HG03095 (cell line): ENCODE measurements around the gene BAHCC1.

ENCODE experiments used
- ATAC-seq: cut with Tn5 transposase; IDR thresholded peaks from one replicate; pipeline ENCODE4 v1.9.1; 2021; ENCODE audit warnings: moderate library complexity; ENCODE audit not compliant: unreplicated experiment

The BAHCC1 gene

DNA sequence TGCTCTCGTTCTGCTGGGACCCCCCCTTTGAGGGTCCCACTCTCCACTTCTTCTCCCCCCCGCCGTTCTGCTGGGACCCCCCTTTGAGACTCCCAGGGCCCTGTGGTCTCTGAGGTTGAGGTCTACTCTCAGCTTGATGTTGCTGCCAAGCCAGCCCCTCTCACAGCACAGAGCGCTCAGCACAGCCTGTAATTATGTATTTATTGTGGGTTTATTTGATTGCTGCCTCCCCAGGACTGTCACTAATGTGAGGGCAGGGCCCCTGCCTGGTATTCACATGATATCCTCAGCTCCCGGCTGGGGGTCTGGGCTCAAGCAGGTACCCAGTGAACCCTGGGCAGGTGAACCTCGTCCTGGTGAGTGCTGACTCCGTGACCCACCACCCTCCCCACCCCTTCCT lies 81.9 kb downstream of the BAHCC1 start:
- ATAC-seq, result no peak

DNA sequence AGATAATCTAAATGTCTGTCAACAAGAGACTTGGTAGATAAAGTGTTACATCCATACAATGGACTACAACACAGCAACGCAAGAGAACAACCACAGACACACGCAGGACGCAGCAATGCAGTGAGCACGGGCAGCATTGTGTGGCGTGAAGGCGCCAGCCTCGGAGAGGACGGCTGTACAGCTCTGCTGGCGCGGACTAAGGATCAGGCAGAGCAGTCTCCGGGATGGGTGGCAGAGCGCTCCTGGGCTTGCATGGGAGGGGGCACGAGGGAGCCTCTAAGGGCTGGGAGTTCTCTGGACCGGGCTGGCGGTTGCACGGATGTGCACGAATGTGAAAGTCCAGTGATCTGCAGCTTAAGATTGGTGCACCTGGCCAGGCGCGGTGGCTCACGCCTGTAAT lies 82.9 kb downstream of the BAHCC1 start:
- no peak for ATAC-seq

DNA sequence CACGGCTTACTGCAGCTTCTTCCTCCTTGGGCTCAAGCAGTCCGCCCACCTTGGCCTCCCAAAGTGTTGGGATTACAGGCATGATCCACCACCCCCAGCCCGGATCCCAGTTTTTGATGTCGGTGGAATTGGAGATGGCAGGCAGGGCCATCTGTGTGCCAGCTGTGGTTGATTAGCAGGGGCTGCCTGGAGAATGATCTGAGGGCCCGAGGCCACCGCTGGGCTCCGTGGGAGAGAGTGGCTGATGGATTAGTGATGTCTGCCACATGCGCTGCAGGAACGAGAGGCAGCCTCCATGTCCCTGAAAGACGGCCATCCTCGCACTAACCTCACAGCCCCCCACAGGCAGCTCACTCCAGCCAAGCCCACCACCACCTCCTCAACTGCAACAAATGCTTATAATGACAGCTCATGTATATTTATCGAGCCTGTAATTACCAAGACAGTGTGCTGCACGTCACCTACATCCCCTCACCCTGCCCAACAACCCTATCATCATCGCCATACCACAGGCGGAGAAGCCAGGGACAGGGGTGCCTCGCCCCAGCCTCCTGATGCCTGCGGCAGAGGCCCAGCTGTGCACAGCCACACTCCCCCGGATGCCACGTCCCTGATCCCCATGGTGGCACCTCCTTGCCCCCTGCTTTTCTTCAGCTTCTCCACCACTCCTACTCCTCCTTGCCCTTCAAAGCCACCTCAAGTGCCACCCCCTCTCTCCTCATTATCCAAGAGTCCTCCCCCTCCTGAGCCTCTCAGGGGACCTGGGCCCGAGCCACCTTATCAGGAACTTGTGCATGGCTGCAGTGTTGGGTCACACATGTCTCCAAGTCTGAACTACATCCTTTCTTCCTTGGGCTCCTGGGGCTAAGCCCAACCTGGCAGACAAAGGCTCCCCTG lies 84.2 kb downstream of the BAHCC1 start:
- no peak for ATAC-seq

DNA sequence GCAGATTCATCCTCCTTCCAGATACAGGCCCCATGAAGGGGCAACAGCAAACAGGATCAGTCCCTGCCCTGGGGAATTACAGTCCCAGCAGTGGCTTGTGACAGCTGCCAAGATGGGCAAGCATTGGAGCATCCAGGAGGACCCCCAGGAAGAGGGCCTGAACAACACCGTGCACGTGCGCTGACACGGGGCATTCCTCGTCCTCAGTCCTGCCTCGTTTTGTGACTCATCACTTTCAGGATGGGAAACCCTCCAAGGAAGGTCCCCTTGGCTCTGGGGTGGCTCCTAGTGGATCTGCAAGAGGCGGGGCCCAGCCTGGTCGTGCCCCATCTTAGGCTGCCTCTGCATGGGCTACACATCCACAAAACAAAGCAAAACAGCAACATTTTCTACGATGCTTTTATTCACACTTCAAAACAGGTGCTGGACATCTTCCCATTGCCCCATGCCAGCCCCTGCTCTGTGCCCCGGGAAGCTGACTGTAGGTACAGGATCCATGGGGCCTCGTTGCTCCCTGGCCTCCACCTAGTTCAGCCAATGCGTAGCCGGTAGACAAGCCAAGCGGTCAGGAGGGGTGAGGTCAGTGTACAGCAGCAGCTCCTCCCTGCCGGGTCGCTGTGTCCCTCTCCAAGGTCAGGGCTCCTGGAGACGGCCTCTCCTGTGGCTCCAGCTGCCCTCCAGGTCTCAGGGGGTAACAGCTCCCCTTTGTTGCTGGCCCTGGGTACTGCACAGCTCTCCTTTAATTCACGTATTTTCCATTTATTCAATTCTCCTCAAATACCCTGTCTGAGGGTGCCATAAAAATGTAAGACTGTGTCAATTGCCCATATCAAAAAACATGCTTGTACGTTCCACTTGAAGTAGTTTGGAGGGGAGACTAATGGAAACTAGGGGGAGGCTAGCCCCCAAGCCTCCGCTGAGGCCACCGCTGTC lies 85.1 kb downstream of the BAHCC1 start:
- ATAC-seq, result no peak

DNA sequence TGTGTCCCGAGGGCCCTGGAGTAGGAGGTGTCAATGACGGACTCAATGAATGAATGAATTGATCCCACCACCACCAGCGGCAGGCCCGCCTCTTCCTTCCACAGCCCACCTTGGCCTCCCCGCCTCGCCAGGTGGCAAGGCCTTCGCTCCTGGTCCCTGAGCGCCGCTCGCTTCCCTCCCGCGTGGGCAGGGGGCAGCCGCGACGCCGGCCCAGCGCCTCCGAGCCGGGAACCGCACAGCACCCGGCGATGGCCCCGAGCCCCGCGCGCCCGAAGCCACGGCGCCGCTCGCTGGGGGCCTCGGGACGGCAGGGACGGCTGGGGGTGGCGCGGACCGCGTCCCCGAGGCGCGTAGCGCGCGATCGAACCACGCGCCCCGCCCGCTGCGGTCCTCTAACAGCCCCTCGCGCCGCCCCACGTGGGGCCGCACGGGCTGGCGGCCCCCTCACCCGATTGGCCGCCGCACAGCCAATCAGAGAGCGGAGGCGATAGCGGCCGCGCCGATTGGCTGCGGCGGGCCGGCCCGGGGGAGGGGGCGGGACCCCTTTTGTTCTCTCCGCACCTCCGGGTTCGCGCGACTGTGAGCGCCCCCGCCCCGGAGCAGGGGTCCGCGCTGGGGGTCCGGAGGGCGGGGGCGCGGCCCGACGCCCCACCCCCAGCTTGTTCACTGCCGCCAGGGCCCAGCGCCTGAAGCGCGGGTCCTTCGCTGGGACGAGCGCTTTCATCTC lies 86.0 kb downstream of the BAHCC1 start:
- no peak for ATAC-seq

DNA sequence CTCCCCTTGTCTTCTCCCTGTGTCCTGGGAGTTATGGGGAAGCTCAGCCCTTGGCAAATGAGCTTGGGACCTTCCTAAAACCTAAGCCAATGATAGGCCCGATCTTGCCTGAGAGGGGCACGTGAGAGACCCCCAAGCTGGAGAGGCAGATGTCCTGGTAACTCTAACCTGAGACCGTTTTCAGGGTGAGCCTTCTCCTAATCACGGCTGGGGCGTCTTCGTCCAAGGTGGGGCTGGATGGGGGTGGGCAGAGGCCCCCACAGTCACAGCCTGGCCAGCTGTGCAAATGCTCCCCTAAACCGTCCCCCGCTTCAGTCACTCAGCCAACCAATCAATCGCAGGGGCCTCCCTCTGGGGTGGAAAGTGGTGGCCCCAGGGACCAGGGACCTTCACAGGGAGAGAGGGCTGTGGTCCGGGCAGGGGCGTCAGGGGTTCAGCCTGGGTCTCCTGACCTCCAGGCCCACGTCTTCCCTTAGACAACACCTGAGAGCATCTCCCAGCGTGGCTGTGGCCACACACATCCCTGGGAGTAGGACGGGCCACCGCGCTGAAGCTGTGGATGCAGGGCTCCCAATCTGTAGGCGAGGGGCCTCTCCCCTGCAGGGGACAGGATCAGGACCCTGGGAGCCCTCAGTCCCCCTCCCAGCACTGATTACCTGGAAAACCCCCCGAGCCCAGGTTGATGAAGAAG lies 86.7 kb downstream of the BAHCC1 start:
- no peak for ATAC-seq

DNA sequence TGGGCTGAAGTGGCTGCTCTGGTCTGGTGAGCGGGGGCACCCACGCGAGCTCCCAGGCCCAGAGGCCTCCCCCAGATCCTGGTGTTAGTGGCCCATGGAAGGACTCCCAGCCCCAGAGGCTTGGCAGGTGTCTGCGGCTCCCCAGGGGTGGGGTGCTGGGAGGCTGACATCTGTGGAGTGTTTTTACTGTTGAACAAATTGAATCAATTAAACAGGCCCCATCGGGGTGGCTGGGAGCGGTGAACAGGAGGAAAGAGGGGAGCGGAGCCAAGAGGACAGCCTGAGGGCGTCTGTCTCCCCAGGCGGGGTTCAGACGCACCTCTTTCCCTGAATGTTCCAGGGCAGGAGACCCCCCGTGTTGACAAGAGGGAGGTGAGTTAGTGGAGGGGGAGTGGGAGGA lies 87.4 kb downstream of the BAHCC1 start:
- no peak for ATAC-seq

DNA sequence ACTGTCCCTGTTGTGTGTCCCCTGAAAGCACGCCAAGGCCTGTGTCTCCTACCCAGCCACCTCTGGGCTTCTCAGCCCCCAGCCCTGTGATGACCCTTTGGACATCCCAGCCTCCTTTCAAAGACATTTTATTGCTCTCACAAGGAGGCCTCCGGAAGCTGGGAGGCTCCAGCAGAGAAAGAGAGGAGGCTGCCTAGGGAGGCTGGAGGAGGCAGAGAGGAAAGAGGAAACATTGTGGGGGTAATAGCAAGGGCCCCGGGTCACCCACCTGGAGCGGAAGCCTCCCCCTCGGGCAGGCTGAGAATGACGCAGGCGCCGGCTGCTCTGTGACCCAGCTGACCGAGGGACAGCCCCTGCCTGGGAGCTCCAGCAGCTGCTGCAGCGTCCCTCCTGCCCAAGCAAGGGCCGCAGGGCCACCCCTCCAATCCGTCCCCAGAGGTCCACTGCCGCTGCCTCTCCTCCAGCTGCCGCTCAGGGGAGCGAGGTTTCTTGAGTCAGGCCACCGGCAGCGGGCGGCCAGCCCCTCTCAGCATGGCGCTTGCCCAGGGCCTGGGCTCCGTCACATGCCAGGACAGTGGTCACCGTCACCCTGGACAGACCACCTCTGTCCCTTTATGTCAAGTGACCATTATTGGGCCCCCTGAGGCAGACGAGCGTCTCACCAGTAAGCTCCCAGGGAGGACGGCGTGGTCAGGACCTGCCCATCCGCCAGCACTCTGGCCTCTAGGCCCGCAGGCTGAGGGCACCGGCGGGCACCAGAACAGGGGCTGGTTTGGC lies 88.0 kb downstream of the BAHCC1 start:
- no peak for ATAC-seq

DNA sequence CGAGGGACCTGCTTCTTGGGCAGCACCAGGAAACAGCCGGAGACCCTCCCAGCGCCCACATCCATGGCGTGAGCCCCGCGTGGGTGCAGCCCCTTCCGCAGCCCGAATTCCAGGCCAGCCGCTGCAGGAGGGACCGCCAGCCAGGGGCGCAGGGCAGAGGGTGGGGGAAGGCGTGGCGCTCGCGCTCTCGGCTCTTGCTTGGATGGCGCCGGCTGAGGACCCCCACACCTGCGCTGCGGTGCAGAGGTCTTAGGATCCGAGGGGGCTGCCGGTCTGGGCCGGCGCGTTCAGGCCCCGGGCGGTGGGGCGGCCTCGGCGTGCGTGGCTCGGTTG lies 88.6 kb downstream of the BAHCC1 start:
- ATAC-seq, result no peak

DNA sequence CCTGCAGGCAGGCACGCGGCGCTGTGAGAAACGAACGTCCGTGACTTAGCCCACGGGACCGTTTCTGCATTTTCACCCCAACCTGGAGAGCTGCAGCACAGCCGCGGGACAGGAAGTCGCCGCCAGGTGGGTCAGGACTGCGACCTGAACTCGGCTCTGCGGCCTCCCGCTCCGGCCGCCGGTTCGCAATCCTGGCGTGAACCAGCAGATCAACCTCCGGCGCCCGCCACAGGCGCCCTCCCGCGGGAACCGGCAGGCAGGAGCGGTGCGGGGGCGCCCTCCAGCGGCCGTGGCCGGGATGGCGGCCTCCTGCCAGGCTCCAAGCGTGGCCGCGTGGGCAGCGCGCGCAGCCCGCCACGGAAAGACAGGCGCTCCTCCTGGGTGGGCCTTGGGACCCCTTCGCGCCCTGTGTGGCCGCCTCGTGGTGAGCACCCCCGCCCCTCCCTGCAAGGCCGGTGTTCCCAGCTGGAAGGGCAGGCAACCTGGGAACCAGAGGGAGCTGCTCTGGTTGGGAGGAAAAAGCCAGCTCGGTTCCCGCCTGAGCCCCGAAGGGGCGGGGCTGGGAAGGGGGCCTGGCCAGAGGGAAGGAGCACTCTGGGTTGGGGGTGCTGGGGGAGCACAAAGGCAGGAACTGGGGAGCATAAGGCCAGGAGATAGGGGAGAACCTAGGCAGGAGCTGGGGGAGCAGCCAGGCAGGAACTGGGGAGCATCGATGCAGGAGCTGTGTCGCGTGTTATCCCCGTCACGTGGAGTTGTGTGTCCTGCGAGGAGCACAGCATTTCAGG lies 89.1 kb downstream of the BAHCC1 start:
- ATAC-seq, result peak; percentile 64

DNA sequence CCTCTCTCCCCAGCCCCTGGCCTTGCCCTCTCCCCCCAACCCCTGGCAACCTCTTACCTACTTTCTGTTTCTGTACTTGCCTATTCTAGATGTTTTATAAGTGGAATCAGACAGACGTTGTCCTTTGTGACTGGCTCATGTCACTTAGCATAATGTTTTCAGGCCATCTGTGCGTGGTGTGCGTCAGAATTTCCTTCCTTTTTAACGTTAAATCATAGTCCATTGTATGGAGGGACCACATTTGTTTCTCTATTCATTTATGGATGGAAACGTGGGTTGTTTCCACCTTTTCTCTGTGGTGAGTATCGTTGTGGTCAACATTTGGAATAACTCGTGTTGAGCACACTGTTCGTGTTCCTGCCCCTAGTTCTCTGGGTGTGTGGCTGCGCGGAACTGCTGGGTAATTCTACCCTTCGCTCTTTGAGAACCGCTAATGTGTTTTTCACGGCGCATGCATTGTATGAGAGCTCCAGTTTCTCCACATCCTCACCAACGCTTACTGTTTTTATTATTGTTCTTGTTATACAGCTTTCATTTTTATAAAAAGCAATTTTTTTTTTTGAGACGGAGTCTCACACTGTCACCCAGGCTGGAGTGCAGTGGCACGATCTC lies 91.0 kb downstream of the BAHCC1 start:
- no peak for ATAC-seq

DNA sequence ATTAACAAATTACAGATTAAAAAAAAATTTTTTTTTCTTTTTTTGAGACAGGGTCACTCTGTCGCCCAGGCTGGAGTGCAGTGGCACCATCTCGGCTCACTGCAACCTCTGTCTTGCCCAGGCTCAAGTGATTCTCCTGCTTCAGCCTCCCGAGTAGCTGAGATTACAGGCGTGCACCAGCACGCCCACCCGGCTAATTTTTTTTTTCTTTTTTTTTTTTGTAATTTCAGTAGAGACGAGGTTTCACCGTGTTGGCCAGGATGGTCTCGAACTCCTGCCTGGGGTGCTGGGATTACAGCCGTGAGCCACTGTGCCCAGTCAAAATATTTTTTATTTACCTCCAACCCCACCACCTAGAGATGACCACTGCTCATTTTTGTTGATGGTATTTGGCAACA lies 91.8 kb downstream of the BAHCC1 start:
- no peak for ATAC-seq

DNA sequence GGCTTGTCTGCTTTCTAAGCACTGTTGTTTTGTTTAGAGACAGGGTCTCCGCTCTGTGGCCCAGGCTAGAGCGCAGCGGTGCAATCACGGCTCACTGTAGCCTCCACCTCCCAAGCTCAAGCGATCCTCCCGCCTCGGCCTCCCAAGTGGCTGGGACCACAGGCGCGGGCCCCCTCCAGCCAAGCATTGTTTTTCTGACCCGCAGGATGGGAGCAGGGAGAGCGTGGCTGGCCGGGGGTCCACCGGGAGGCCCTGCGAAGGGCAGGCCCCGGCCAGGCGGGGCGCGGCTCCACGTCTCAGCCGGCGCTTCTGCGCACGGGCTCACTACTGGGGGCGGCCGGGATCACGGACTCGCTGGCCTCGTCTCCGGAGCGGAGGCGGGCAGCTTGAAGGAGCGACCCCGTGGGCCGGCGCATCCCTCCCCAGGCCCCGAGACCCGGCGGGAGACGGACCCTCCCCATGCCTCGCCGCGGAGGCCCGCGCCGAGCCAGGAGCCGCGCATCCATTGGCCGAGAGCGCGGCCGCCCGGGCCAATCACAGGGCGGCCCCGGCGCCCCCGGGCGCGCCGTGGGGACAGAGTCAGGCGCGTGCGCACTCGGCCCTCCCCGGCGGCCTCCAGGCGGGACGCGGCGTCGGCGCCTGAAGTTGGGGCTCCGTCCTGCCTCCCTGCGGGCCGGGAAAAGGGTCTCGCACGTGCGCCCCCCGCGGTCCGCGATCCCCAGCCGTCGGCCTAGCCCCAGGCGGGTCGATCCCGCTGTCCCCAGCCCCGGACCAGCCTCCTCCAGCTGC lies 92.4 kb downstream of the BAHCC1 start:
- ATAC-seq, result no peak

DNA sequence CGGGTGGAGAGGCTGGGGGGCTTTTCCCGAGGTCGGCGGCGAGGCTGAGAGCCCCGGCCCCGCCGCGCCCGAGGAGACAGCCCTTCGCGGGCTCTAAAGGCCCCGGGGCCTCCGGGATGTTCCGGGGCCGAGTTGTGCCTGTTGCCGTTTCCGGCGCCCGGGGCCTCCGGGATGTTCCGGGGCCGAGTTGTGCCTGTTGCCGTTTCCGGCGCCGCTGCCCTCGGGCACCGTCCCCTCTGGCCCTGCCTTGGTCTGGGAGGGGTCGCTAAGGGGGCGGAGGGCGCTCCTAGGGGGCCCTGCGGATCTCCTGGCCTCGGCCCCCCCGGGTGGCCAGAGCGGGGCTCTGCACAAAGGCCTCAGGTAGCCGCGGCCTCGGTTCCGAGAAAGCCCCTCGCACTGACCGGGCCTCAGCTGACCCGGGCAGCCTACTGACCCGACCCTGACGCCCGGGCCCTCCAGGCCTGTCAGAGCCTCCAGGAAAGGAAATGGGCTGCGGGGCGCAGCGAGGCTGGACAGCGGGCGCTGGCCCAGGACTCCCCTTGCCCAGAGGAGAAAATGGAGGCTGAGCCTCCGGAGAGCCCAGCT lies 93.1 kb downstream of the BAHCC1 start:
- no peak for ATAC-seq

DNA sequence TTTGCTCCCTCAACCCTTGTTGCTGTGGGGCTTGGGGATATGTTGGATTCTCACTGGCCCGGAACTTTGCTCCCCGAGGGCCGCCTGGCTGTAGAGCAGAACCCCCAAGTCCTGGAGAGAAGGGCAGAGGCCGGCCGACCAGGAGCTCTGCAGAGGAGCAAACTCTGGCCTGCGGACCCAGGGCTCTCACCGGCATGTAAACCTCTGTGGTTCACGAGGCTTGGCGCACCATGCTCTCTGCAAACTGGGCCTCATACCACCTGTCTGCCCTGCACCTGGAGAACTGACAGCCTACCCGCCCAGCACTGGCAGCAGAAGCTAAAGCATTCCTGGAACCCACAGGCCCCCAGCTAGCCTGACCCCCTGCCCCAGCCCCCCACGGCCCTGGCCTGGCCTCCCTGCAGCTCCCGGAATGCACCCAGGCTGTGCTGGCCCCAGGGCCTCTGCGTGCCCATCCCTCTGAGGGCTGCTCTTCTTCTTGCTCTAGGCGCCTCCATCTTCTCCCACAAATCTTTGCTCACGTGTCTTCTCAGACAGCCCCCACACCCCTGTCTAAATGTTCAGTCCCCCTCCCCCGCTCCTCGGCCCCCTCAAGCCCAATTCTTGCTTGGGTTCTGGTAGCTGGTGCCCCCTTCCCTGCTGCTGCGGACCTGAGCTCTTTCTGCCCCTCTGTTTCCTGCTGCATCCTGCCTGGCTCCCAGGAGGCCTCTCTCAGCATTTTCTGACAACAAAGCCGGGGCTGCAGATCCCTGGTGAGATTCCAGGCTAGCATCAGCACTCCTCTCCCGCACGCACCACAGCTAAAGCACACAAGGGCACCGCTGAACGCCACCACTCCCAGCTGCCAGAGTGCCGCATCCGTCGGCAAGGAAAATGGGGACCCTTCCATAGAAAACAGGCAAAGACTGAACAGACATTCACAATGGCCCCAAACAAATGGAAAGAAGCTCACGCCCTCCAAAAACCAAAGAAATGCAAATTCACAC lies 94.0 kb downstream of the BAHCC1 start:
- no peak for ATAC-seq
